HG03460 (cell line): ENCODE measurements around the gene FGGY.

ENCODE experiments used
- ATAC-seq: cut with Tn5 transposase; IDR thresholded peaks from one replicate; pipeline ENCODE4 v1.9.1; 2021; ENCODE audit not compliant: unreplicated experiment

FGGY gene

GRCh38 chr1:59748123-59748522, 451.2 kb downstream of the FGGY start:
- ATAC-seq: no peak

DNA sequence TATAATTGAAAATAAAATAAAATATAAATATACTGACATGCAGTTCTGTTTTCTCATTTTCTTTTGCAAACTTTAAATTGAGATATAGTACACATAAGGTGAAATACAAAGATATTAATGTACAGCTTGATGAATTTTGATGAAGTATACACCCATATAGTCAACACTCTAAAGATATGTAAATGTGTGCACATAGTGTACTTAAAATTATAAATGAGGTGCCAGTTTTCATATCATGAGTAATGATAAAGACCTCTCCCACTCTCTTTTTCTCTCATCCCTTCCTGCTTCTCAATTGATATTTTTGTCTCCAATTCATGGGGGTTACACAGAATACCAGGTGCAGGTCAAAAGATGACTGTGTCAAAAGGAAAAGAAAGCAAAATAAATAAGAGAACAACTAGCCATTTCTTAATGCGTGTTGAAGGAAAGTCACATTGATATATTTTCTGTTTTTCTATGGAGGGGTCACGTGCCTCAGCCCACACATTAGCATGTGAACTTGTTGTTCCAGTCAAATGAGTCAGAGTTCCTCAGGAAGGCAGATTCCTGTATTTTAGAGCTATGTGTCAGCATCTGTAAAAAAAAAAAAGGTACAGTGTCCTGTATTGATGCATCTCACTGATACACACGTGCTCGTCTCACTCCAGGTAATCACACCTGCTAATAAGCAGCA, 453.6 kb downstream of the FGGY start:
- ATAC-seq: no peak

DNA sequence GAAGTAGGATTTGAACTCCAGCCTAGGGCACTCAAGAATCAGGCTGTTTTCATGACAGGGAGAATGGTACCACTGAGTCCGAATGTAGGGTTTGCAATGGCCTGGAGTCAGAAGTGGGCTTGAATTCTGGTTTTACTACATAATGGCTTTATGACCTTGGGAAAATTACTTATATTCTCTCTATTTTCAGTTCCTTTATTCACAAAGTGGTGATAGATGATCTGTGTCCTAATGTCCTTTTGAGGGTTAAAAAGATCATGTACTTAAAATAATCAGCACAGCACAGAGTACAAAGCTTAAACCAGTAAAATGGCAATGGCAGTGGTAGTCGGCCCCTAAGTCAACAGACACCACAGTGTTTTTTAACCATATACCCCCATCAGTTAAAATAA, 454.1 kb downstream of the FGGY start:
- no peak for ATAC-seq

DNA sequence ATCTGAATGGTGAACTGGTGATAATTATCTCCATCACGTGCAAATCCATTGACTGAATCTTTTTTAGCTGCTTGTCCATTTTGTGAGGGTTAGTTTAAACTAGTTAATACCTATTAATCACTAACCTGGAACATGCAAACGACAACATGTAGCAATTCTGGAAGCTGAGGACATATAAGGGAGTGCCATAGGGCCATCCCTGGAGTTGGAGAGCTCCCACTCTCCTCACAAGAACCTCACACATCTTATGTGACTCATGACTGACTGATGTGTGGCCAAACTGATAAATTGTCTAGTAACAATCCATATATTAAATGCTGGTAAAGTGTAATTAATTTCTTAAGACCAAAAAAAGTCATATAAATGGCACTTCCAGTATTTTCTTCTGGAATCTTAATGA, 454.9 kb downstream of the FGGY start:
- ATAC-seq: no peak

- peak; percentile 88 for ATAC-seq
Observed at GRCh38 chr1:59752556-59753414, 455.9 kb downstream of the FGGY start.

- no peak for ATAC-seq
Observed at GRCh38 chr1:59755069-59755685, 458.3 kb downstream of the FGGY start.

DNA sequence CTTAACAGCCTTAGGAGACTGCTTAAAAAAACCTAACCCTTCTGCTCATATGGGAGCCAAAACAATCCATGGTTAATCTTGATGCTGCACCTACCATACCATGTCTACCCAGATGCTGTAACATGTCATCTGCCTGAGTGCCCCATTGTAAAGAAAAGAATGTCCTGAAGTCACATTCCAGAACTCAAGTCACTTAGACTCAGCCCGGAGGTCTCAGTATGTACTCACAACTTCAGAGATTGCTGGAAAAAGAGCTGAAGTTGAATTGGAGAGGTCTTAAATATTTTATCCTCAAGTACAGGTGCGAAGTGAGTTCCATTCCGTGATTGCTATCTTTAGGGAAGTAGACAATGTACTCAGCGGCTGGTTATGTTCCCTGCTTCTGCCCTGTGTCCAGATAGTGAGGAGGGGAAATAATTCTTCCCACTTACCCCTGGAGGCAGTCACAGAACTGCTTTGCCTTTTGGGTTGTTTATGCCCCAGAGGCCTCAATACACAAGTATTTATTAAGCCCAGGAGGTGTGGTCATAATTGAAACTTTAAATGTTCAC, 460.4 kb downstream of the FGGY start:
- no peak for ATAC-seq

- peak; percentile 94 for ATAC-seq
Observed at GRCh38 chr1:59759156-59759925, 462.4 kb downstream of the FGGY start.

- no peak for ATAC-seq
Observed at GRCh38 chr1:59761443-59761842, 464.5 kb downstream of the FGGY start.

DNA sequence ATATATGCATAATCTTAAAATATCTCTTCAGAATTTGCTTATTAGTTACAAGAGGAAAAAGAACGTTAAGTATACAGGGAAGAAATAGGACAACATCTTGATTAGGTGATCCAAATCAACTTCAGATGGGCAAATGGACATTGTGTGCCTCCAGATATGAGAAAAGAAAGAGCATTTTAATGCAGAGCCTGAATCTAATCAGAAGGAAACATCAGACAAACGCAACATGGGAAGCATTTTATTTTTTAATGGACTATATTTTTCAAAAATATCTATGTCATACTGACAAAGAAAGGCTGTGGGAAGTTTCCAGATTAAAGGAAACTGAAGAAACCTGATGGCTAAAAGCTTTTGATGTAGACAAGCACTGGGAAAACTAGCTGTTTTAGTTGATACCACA, 466.5 kb downstream of the FGGY start:
- ATAC-seq: no peak

DNA sequence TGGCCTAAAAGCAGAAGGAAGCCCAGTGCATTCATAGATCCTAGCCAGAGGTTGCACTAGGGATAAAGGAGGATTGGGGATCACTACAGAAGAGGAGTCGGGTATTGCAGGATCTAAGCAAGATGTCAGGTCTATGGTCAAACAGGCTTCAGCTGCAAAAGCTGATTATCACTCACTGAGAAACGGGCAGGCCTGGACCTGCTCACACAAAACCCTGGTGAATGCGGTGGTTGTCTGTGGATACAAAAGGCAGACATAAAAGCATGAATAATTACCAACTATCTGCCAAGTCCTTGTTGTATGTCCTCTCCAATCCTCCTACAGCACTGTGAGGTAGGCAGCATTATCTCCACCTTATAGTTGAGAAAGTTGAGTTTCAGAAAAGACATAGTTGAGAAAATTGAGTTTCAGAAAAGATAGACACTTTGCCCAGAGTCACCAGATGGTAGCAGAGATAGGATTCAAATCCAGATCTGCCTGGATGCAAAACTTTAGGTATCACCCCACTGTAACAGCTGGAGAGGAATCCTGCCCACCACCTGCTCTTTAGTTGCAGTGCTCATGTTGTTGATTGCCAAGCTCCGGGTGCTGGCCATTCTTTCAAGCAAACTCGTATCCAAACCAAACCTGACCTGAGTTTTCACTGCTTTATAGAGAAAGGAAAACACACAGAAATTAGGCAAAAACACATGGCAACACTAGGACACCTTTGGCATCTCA, 468.3 kb downstream of the FGGY start:
- ATAC-seq: no peak

DNA sequence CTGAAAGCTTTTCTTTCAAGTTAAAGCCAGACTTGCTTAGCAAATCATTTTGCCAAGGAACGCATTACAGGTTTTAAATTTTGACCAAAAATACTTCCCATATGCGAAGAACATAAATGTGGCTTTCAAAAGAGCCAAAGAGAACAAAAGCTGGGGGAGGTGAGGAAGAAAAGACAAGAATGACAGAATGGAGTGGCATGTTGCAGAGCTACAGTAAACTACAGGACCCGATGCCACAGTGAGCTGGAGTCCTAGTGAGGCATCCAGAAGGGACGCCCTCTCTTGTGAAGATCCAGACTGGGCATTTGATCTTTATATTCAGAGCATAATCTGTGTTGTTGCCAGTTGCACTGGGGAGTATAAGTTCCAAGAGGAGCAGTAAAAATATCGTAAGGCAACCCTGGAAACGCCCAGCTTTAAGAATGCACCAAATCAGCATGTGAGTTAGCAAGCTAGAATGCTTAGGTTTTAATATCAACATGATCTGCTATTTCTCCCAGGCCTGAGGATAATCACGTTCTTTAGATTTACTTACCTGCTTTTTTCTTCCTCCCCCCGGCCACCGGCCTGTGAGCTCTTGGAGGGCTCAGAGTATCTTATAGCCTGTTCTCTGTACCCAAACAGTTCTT, 469.4 kb downstream of the FGGY start:
- no peak for ATAC-seq

GRCh38 chr1:59767119-59767518, 470.2 kb downstream of the FGGY start:
- no peak for ATAC-seq

DNA sequence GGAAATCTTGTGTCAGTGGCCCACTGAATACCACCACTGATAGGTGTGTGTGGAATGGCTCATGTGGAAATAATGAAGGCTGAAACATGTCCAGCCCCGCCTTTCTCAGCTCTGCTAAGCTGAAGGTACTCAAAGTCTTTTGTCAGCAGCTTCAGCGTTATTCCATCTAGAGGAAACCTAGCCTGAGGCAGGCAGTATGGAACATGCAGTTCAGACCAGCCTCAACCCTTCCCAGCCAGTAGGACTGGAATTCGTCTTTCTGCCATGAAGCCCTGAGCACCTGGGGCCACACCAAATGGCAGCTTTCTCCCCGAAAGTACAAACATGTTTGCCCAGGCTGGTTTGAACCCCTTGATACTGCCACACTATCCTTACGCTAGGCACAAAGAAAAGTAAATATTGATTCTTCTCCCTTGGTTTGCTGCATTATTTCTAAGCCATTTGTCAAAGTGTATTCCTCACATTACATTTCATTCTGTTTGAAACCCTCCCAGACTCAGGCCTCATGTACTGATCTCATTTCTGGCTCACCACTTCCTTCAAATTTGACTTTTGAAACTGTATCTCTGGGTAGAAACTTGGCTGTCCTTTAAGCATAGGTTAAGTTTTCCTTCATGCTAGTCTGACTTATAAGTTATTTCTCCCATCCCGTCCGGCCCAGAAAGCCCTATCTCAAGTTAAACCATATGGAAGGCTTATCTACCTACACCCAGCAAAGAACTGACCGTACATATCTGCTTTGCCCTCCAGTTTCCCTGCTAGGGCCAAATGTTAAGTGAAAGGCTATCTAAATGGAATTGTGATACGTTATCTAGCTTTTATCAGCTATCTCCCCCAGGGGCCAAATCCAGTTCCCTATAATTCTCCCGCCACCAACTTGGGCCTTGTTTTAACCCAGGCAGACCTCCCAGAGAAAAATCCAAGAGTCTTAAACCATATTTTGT, 472.2 kb downstream of the FGGY start:
- no peak for ATAC-seq

DNA sequence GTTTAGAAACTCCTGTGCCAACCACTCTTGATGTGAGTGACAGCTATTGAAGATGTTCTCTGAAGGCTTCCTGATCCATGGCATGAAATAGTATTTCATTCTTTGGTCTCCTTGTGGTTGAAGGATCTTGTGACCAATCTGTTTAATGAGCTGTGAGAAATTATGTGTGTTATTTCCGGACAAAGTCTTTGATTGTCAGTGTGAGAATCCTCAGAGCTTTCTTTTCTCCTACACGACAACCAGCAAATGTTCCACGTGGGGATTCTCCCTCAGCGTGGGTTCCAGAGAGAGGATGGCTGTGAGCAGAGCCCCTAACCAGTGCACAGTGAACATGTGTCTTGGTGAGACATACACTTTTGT, 472.8 kb downstream of the FGGY start:
- ATAC-seq: no peak

DNA sequence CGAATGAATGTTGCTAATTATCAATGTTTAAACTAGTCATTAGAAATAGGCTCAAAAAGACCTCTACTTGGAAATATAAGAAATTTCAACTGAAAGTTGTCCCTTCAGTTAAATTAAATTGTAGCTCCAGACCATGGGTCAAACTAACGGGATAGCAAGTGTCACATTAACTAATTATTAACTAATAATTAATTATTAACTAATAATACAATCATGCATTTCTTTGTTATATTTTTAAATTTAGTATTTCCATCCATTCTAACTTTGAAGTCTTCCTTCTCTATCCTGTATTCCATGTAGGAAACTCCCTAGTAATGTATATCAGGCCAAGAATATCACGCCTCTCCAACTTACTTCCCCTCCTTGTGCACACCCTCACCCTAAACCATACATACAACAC, 474.5 kb downstream of the FGGY start:
- no peak for ATAC-seq

- no peak for ATAC-seq
Observed at GRCh38 chr1:59775480-59775879, 478.6 kb downstream of the FGGY start.

DNA sequence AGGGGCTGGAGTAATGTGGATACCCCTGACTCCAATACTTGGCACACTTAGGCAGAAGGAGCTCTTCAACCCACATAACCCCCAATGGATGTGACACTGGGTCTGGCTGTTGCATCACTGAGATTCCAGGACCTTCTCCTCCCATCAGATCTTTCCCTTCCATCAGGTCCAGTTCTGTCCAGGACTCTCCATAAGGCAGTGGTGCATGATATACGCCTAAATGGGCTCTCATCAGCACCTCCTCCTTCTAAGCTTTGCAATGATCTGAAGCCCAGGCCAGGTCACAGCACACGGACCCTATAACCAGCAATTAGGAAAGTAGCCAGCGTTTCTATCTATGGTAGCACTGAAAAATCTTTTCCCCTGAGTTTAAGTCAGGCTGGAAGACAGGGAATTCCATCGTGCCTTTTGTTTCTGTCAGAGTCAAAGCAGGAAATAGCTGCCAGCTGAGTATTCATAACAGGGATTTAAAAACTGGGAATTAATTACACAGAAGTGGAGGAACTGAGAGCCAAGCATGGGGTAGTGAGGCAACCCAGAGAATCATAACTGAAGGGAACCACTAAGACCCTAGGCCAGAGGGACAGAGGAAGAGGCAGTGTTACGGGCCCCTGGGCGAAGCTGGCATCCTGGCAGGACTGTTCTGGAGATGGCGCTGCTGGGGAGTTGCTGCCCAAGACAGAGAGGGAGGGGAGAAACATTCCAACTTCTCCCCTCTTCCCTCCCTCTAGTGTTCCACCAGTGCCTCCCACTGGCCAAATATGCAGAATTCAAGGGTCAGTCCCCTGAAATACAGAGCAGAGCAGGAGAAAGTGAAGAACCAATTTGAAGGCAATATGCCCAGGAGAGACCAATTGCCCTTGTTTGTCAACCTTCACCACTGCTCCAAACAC, 480.3 kb downstream of the FGGY start:
- ATAC-seq: no peak
